ENCODE results near the gene FOXP1. TPM values are rescaled to one million over a fixed set of nuclear protein-coding genes. Genes with fewer than 3 reads are reported as not detected.

FOXP1 gene
- total and polyA plus RNA-seq, 2 of the 13 experiments (the other 11 are each of a cell fraction or from before 2014, with no cell fraction given), result 40.4 to 59.0 TPM

GRCh38 chr3:70963431-70964275 is 619.9 kb downstream of the FOXP1 start:
- no peak for TF ChIP-seq ZNF550 (CRISPR knock-in tag; IDR thresholded peaks at IDR 0.05; ENCODE audit: borderline replicate concordance)
- TF ChIP-seq MIER3 (CRISPR knock-in tag; IDR thresholded peaks at IDR 0.05; ENCODE audit: borderline replicate concordance), result no peak
- no peak for TF ChIP-seq THYN1 (CRISPR knock-in tag; IDR thresholded peaks at IDR 0.05; ENCODE audit: borderline replicate concordance, low read depth)
- TF ChIP-seq XRCC5 (optimal IDR thresholded peaks at IDR 0.05; ENCODE audit: low read length), result no peak
- TF ChIP-seq ZNF468 (CRISPR knock-in tag; IDR thresholded peaks at IDR 0.05), result no peak
- TF ChIP-seq MAFK (conservative IDR thresholded peaks at IDR 0.05 in 1 of 2, IDR thresholded peaks at IDR 0.05 in 1 of 2; ENCODE audit: low read length in 2 of 2), result peak; percentile 5 to 30; a peak in 1 of 4 replicates
- no peak for TF ChIP-seq ARNT2 (CRISPR knock-in tag; IDR thresholded peaks at IDR 0.05; ENCODE audit: low read depth)
- no peak for TF ChIP-seq ZFP1 (CRISPR knock-in tag; IDR thresholded peaks at IDR 0.05)
- no peak for TF ChIP-seq ZNF510 (CRISPR knock-in tag; IDR thresholded peaks at IDR 0.05; ENCODE audit: low read depth)
- no peak for TF ChIP-seq NR2F1 (CRISPR knock-in tag; IDR thresholded peaks at IDR 0.05)
- no peak for TF ChIP-seq GFI1 (CRISPR knock-in tag; IDR thresholded peaks at IDR 0.05; ENCODE audit: borderline replicate concordance)
- 0 out of 2 replicates have a peak, but pooled peaks have one; percentile 7 for TF ChIP-seq MAFF (IDR thresholded peaks at IDR 0.05; ENCODE audit: low read depth, low read length)
- no peak for TF ChIP-seq ZNF124 (CRISPR knock-in tag; IDR thresholded peaks at IDR 0.05)

More at GRCh38 chr3:70963431-70964275, 619.9 kb downstream of the FOXP1 start:
- Histone ChIP-seq H2AFZ (ENCODE audit: low read length) (no peak overlapping the region), H3K4me2 (ENCODE audit: low read depth, low read length) (no peak overlapping the region), H3K27me3 (ENCODE audit: control insufficient read depth in 1 of 2, insufficient read depth in 2 of 2, low read length in 2 of 2) (no peaks in the 10 kb centered on the region), H3K4me1 (ENCODE audit: insufficient read depth, low read length) (no peaks in the 10 kb centered on the region), H3K27ac (ENCODE audit: extremely low read length, insufficient read depth, low read length) (no peak overlapping the region), H3K36me3 (replicated peaks in 1 of 2; ENCODE audit: control insufficient read depth in 1 of 2, insufficient read depth in 2 of 2, low read length in 2 of 2) (peaks cover 27 to 72% of the 10 kb centered on the region in 2 experiments), H3K79me2 (ENCODE audit: insufficient read depth, low read length) (no peaks in the 10 kb centered on the region), H3K9me3 (ENCODE audit: low read length) (no peaks in the 10 kb centered on the region), H3K9ac (ENCODE audit: insufficient read depth, low read depth, low read length) (no peak overlapping the region), H4K20me1 (ENCODE audit: insufficient read depth, low read length) (no peaks in the 10 kb centered on the region), H3K4me3 (replicated peaks in 1 of 3; ENCODE audit: insufficient read depth in 1 of 3, low read depth in 2 of 3, low read length in 3 of 3) (no peak overlapping the region)
- no TSS peak for BruUV-seq (replicated peaks)
- DNase-seq (ENCODE audit: low spot score), result no peak
- WGBS (ENCODE audit: low lambda C conversion rate), result 98% methylated on average over 13 of the region's 13 CpGs
- in situ Hi-C loops (cut with HindIII; ENCODE audit: extremely low pct_ligation_motif_present, low pct_unique_long_range_greater_than_20kb), result no loop called here
- intact Hi-C loops (cut with micrococcal nuclease; ENCODE audit: unreplicated experiment), result no loop called here
- FAIRE-seq, result no peak
- ChIA-PET CTCF (ENCODE audit: low intra/inter-chr PET ratio, low total read pairs) (no interaction called here), POLR2A (no interaction called here)
- ATAC-seq, result no peak
